NCI-H446 treated with DMSO at 0.1 percent for 48 hours (cell line): Measurements from ENCODE around the gene TLE6.
"Not testable (repeated sequence)": the region's sequence is repeated elsewhere in the genome, so short reads cannot be mapped to it uniquely, and the experiment has no call there.

Experiments used
- DNase-seq: peaks from one replicate; lab custom pipeline; 2025; lab: John Stamatoyannopoulos, UW

The TLE6 gene

GRCh38 chr19:3029065-3029923, 51.9 kb downstream of the TLE6 start, which contains the start of gene TLE2:
TLE2 (minus strand) TSS chr19:3029280; CDS start chr19:3028904, 376 bp downstream.
- DNase-seq = no peak

- no peak for DNase-seq
These were observed 54.2 kb downstream of the TLE6 start for GRCh38 chr19:3031607-3031867.

- no peak for DNase-seq
These were observed 56.4 kb downstream of the TLE6 start for GRCh38 chr19:3033595-3034405.

- no peak for DNase-seq
These were observed 57.0 kb downstream of the TLE6 start for GRCh38 chr19:3034406-3034655.

- DNase-seq = no peak
These were observed 57.5 kb downstream of the TLE6 start for GRCh38 chr19:3034656-3035541.

GRCh38 chr19:3035542-3036118, 58.3 kb downstream of the TLE6 start:
- DNase-seq = peak; percentile 100

- peak; percentile 96 for DNase-seq
These were observed 59.0 kb downstream of the TLE6 start for GRCh38 chr19:3036119-3036976.

GRCh38 chr19:3036977-3037544, 59.7 kb downstream of the TLE6 start:
- not testable (repeated sequence) for DNase-seq

- no peak for DNase-seq
These were observed 60.9 kb downstream of the TLE6 start for GRCh38 chr19:3038214-3038613.

- no peak for DNase-seq
These were observed 61.8 kb downstream of the TLE6 start for GRCh38 chr19:3039125-3039524.

- no peak for DNase-seq
These were observed 62.3 kb downstream of the TLE6 start for GRCh38 chr19:3039641-3040077.

- DNase-seq = no peak
These were observed 64.0 kb downstream of the TLE6 start for GRCh38 chr19:3041327-3041726.

GRCh38 chr19:3041761-3042620, 64.6 kb downstream of the TLE6 start:
- DNase-seq = no peak

GRCh38 chr19:3042621-3043267, 65.4 kb downstream of the TLE6 start:
- DNase-seq = no peak
